Mononuclear cell (primary cell): ENCODE results near the gene NUTM2B. TPM values are rescaled to one million over a fixed set of nuclear protein-coding genes. Genes with fewer than 3 reads are reported as not detected.
"Not testable (repeated sequence)": the region's sequence is repeated elsewhere in the genome, so short reads cannot be mapped to it uniquely, and the experiment has no call there.

ENCODE experiments used
- H3K27me3 ChIP-seq: 2 replicates; pipeline ENCODE4 v1.6.0; 2011; ENCODE audit warnings: low read length, control low read depth; ENCODE audit not compliant: insufficient read depth
- H3K4me1 ChIP-seq: 2 replicates; pipeline ENCODE4 v1.5.1; 2011; ENCODE audit warnings: mild to moderate bottlenecking, low read length, control low read depth; ENCODE audit not compliant: insufficient read depth
- H3K4me3 ChIP-seq: 2 replicates; pipeline ENCODE4 v1.5.1; 2011; ENCODE audit warnings: mild to moderate bottlenecking, low read length, moderate library complexity
- H3K9me3 ChIP-seq: 2 replicates; pipeline ENCODE4 v1.5.1; 2011; ENCODE audit warnings: low read depth, mild to moderate bottlenecking, control low read depth, low read length
- total RNA-seq: library from RNA; depleted of rRNA; stranded (reverse); fragments of >200 nt; gene quantifications from one replicate; pipeline ENCODE4 v1.2.3, GENCODE V29; 2012

Gene NUTM2B
- total RNA-seq, 1 donor, result 0.63 TPM

- H3K27me3 ChIP-seq, H3K4me1 ChIP-seq, H3K4me3 ChIP-seq, H3K9me3 ChIP-seq: not testable (repeated sequence)
Measured at GRCh38 chr10:79707017-79707416, 4.0 kb downstream of the NUTM2B start.

- H3K4me1 ChIP-seq, H3K27me3 ChIP-seq: not testable (repeated sequence)
Measured at GRCh38 chr10:79714976-79715375, 11.9 kb downstream of the NUTM2B start.

GRCh38 chr10:79716917-79717579, 14.0 kb downstream of the NUTM2B start:
- H3K4me1 ChIP-seq, H3K9me3 ChIP-seq, H3K4me3 ChIP-seq, H3K27me3 ChIP-seq: not testable (repeated sequence)

More at GRCh38 chr10:79714976-79715375, 11.9 kb downstream of the NUTM2B start:
- H3K4me3 ChIP-seq, H3K9me3 ChIP-seq: not testable (repeated sequence)

GRCh38 chr10:79720000-79720399, 17.0 kb downstream of the NUTM2B start:
- not testable (repeated sequence) for H3K4me3 ChIP-seq, H3K4me1 ChIP-seq, H3K9me3 ChIP-seq, H3K27me3 ChIP-seq

GRCh38 chr10:79726620-79727019, 23.6 kb downstream of the NUTM2B start:
- H3K9me3 ChIP-seq, H3K27me3 ChIP-seq: not testable (repeated sequence)

GRCh38 chr10:79744844-79745243, 41.8 kb downstream of the NUTM2B start:
- not testable (repeated sequence) for H3K27me3 ChIP-seq, H3K4me3 ChIP-seq, H3K9me3 ChIP-seq, H3K4me1 ChIP-seq

More at GRCh38 chr10:79726620-79727019, 23.6 kb downstream of the NUTM2B start:
- H3K4me1 ChIP-seq, H3K4me3 ChIP-seq: not testable (repeated sequence)

GRCh38 chr10:79748510-79748909, 45.5 kb downstream of the NUTM2B start:
- not testable (repeated sequence) for H3K4me3 ChIP-seq, H3K27me3 ChIP-seq, H3K9me3 ChIP-seq, H3K4me1 ChIP-seq

GRCh38 chr10:79753601-79754000, 50.6 kb downstream of the NUTM2B start:
- not testable (repeated sequence) for H3K4me3 ChIP-seq, H3K9me3 ChIP-seq, H3K4me1 ChIP-seq, H3K27me3 ChIP-seq

GRCh38 chr10:79758297-79758993, 55.4 kb downstream of the NUTM2B start:
- H3K27me3 ChIP-seq, H3K4me1 ChIP-seq, H3K4me3 ChIP-seq, H3K9me3 ChIP-seq: not testable (repeated sequence)

Other genes with a start within 250 kb of the NUTM2B start
- 0.73 TPM for gene EIF5AL1, start 190.7 kb upstream of the NUTM2B start, total RNA-seq
- gene SFTPA2, start 142.8 kb upstream of the NUTM2B start, total RNA-seq, result not detected
- not detected for gene SFTPA1, start 92.3 kb upstream of the NUTM2B start, total RNA-seq
- gene NUTM2E, start 123.5 kb downstream of the NUTM2B start, total RNA-seq, result 0.42 TPM
- gene SFTPD, start 245.9 kb downstream of the NUTM2B start, total RNA-seq, result not detected